HEK293 (cell line): ENCODE data around the gene MGAT4A.

ENCODE experiments used
- CTCF ChIP-seq: fragments of 450-650 bp; formaldehyde crosslinking; IDR thresholded peaks from 2 replicates; pipeline ENCODE4 v1.5.1; 2016; ENCODE audit warnings: missing biosample characterization, missing genetic modification characterization
- ZBTB8A ChIP-seq: fragments of 450-650 bp; formaldehyde crosslinking; IDR thresholded peaks from 2 replicates; pipeline ENCODE4 v1.5.1; 2016; ENCODE audit warnings: missing biosample characterization, missing genetic modification characterization
- ZNF510 ChIP-seq: fragments of 450-650 bp; formaldehyde crosslinking; IDR thresholded peaks from 2 replicates; pipeline ENCODE4 v1.5.1; 2018; ENCODE audit warnings: mild to moderate bottlenecking, missing genetic modification characterization, missing biosample characterization; ENCODE audit not compliant: insufficient replicate concordance
- ZNF571 ChIP-seq: fragments of 450-650 bp; formaldehyde crosslinking; IDR thresholded peaks from 2 replicates; pipeline ENCODE4 v1.5.0; 2017; ENCODE audit warnings: missing biosample characterization, missing genetic modification characterization

- TF ChIP-seq ZBTB8A (tag by site-specific recombination) (no peak), ZNF510 (no peak), CTCF (tag by site-specific recombination) (no peak), ZNF571 (tag by site-specific recombination) (no peak)
These were observed 61.3 kb downstream of the MGAT4A start for GRCh38 chr2:98669675-98670074.
